ENCODE measurements around the gene ANKRD52. TPM values are rescaled to one million over a fixed set of nuclear protein-coding genes. Genes with fewer than 3 reads are reported as not detected.

The ANKRD52 gene
- total and polyA plus RNA-seq, 2 experiments from 2014 or later: 20.3 to 25.2 TPM

DNA sequence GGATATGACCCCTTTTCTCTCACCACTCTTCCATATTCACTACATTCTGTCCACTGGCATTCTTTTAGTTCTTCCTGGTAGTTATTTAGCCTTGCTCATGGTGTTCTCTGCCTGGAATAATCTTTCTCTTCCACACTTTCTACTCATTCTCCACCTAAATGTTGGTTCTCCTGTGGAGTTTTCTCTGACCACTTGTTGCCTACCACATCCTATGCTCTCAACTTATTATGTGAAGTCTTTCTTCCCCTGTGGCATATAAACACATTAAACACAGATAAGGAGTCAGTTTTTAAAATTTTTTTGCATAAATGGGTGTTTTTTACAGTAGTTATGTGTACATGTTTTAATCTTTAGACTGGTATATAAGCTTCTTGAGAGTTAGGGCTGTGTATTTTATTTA, 65.6 kb downstream of the ANKRD52 start:
- Mint-ChIP-seq H3K4me1 (peaks cover 30% of the 10 kb centered on the region), H3K4me3 (no peak overlapping the region; the same call in 2 of the 3 replicates), H3K9me3 (peaks cover 6% of the 10 kb centered on the region; the same call in 2 of the 3 replicates), H3K27me3 (ENCODE audit: insufficient read depth, low read depth, poor library complexity) (peaks cover 17% of the 10 kb centered on the region), H3K27ac (no peak overlapping the region), H3K36me3 (ENCODE audit: low read depth) (peaks cover 25% of the 10 kb centered on the region)
- ATAC-seq: no peak
- Histone ChIP-seq H3K4me3 (no peak overlapping the region), H3K27me3 (ENCODE audit: insufficient read depth) (no peaks in the 10 kb centered on the region), H3K79me2 (replicated peaks; ENCODE audit: insufficient read depth) (peaks cover 13% of the 10 kb centered on the region), H3K36me3 (ENCODE audit: insufficient read depth) (no peaks in the 10 kb centered on the region), H3K4me1 (ENCODE audit: insufficient read depth) (peaks cover 9% of the 10 kb centered on the region), H3K9me2 (ENCODE audit: insufficient read depth) (0 out of 2 replicates have a peak, but pooled peaks cover 3% of the 10 kb centered on the region), H2AFZ (no peak overlapping the region), H3K4me2 (no peak overlapping the region), H4K20me1 (replicated peaks; ENCODE audit: insufficient read depth) (no peaks in the 10 kb centered on the region; the same call in 1 of the 2 replicates), H3F3A (replicated peaks; ENCODE audit: low read depth) (peaks cover 8% of the 10 kb centered on the region; the same call in 1 of the 2 replicates), H3K27ac (ENCODE audit: low read depth) (no peak overlapping the region)
- DNase-seq (ENCODE audit: low spot score): no peak
- TF ChIP-seq, protein P1, sequence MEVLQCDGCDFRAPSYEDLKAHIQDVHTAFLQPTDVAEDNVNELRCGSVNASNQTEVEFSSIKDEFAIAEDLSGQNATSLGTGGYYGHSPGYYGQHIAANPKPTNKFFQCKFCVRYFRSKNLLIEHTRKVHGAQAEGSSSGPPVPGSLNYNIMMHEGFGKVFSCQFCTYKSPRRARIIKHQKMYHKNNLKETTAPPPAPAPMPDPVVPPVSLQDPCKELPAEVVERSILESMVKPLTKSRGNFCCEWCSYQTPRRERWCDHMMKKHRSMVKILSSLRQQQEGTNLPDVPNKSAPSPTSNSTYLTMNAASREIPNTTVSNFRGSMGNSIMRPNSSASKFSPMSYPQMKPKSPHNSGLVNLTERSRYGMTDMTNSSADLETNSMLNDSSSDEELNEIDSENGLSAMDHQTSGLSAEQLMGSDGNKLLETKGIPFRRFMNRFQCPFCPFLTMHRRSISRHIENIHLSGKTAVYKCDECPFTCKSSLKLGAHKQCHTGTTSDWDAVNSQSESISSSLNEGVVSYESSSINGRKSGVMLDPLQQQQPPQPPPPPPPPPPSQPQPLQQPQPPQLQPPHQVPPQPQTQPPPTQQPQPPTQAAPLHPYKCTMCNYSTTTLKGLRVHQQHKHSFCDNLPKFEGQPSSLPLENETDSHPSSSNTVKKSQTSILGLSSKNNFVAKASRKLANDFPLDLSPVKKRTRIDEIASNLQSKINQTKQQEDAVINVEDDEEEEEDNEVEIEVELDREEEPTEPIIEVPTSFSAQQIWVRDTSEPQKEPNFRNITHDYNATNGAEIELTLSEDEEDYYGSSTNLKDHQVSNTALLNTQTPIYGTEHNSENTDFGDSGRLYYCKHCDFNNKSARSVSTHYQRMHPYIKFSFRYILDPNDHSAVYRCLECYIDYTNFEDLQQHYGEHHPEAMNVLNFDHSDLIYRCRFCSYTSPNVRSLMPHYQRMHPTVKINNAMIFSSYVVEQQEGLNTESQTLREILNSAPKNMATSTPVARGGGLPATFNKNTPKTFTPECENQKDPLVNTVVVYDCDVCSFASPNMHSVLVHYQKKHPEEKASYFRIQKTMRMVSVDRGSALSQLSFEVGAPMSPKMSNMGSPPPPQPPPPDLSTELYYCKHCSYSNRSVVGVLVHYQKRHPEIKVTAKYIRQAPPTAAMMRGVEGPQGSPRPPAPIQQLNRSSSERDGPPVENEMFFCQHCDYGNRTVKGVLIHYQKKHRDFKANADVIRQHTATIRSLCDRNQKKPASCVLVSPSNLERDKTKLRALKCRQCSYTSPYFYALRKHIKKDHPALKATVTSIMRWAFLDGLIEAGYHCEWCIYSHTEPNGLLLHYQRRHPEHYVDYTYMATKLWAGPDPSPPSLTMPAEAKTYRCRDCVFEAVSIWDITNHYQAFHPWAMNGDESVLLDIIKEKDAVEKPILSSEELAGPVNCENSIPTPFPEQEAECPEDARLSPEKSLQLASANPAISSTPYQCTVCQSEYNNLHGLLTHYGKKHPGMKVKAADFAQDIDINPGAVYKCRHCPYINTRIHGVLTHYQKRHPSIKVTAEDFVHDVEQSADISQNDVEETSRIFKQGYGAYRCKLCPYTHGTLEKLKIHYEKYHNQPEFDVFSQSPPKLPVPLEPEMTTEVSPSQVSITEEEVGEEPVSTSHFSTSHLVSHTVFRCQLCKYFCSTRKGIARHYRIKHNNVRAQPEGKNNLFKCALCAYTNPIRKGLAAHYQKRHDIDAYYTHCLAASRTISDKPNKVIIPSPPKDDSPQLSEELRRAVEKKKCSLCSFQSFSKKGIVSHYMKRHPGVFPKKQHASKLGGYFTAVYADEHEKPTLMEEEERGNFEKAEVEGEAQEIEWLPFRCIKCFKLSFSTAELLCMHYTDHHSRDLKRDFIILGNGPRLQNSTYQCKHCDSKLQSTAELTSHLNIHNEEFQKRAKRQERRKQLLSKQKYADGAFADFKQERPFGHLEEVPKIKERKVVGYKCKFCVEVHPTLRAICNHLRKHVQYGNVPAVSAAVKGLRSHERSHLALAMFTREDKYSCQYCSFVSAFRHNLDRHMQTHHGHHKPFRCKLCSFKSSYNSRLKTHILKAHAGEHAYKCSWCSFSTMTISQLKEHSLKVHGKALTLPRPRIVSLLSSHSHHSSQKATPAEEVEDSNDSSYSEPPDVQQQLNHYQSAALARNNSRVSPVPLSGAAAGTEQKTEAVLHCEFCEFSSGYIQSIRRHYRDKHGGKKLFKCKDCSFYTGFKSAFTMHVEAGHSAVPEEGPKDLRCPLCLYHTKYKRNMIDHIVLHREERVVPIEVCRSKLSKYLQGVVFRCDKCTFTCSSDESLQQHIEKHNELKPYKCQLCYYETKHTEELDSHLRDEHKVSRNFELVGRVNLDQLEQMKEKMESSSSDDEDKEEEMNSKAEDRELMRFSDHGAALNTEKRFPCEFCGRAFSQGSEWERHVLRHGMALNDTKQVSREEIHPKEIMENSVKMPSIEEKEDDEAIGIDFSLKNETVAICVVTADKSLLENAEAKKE (CRISPR knock-in tag; IDR thresholded peaks at IDR 0.05): no peak
- TF ChIP-seq STAT1 (IDR thresholded peaks at IDR 0.05; ENCODE audit: unreplicated experiment) (no peak), ZNF331 (CRISPR knock-in tag; IDR thresholded peaks at IDR 0.05; ENCODE audit: low read depth) (no peak), EZH2phosphoT487 (IDR thresholded peaks at IDR 0.05; ENCODE audit: unreplicated experiment) (no peak), ZNF114 (CRISPR knock-in tag; IDR thresholded peaks at IDR 0.05) (no peak), NANOG (IDR thresholded peaks at IDR 0.05; ENCODE audit: borderline replicate concordance) (no peak), JUNB (IDR thresholded peaks at IDR 0.05; ENCODE audit: unreplicated experiment) (no peak)
- TF ChIP-seq, protein P2, sequence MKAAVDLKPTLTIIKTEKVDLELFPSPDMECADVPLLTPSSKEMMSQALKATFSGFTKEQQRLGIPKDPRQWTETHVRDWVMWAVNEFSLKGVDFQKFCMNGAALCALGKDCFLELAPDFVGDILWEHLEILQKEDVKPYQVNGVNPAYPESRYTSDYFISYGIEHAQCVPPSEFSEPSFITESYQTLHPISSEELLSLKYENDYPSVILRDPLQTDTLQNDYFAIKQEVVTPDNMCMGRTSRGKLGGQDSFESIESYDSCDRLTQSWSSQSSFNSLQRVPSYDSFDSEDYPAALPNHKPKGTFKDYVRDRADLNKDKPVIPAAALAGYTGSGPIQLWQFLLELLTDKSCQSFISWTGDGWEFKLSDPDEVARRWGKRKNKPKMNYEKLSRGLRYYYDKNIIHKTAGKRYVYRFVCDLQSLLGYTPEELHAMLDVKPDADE (IDR thresholded peaks at IDR 0.05): no peak
- TF ChIP-seq, protein P3, sequence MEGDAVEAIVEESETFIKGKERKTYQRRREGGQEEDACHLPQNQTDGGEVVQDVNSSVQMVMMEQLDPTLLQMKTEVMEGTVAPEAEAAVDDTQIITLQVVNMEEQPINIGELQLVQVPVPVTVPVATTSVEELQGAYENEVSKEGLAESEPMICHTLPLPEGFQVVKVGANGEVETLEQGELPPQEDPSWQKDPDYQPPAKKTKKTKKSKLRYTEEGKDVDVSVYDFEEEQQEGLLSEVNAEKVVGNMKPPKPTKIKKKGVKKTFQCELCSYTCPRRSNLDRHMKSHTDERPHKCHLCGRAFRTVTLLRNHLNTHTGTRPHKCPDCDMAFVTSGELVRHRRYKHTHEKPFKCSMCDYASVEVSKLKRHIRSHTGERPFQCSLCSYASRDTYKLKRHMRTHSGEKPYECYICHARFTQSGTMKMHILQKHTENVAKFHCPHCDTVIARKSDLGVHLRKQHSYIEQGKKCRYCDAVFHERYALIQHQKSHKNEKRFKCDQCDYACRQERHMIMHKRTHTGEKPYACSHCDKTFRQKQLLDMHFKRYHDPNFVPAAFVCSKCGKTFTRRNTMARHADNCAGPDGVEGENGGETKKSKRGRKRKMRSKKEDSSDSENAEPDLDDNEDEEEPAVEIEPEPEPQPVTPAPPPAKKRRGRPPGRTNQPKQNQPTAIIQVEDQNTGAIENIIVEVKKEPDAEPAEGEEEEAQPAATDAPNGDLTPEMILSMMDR (conservative IDR thresholded peaks at IDR 0.05; ENCODE audit: low read depth in 2 of 2): no peak
- TF ChIP-seq, protein P4, sequence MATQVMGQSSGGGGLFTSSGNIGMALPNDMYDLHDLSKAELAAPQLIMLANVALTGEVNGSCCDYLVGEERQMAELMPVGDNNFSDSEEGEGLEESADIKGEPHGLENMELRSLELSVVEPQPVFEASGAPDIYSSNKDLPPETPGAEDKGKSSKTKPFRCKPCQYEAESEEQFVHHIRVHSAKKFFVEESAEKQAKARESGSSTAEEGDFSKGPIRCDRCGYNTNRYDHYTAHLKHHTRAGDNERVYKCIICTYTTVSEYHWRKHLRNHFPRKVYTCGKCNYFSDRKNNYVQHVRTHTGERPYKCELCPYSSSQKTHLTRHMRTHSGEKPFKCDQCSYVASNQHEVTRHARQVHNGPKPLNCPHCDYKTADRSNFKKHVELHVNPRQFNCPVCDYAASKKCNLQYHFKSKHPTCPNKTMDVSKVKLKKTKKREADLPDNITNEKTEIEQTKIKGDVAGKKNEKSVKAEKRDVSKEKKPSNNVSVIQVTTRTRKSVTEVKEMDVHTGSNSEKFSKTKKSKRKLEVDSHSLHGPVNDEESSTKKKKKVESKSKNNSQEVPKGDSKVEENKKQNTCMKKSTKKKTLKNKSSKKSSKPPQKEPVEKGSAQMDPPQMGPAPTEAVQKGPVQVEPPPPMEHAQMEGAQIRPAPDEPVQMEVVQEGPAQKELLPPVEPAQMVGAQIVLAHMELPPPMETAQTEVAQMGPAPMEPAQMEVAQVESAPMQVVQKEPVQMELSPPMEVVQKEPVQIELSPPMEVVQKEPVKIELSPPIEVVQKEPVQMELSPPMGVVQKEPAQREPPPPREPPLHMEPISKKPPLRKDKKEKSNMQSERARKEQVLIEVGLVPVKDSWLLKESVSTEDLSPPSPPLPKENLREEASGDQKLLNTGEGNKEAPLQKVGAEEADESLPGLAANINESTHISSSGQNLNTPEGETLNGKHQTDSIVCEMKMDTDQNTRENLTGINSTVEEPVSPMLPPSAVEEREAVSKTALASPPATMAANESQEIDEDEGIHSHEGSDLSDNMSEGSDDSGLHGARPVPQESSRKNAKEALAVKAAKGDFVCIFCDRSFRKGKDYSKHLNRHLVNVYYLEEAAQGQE (IDR thresholded peaks at IDR 0.05; ENCODE audit: unreplicated experiment): no peak
